ENCODE measurements around the gene ING1.

The ING1 gene

DNA sequence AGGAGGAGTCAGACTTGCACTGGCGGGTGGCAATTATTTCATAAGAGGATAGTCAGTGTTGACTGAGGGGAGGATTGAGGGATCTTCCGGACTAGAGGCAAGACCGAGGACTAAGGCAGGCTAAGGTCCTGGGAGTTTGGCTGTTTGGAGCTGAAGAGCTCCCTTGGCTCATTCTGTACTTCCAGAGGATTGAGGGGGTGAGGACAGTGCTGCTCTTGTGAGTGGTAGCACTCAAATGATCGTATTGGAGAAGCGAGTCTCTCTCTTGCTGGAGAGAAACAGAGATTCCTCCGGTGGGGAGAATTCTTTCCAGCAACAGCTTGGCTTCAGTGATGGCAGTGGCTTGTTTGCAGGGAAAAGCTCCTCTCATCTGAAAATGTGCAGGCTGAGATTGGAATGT, 47.1 kb downstream of the ING1 start:
- Histone ChIP-seq H3K36me3 (ENCODE audit: control insufficient read depth, low read depth, low read length) (no peaks in the 10 kb centered on the region), H3K4me3 (ENCODE audit: low read length) (no peak overlapping the region), H3K4me1 (ENCODE audit: control insufficient read depth, low read depth, low read length) (peaks cover 6% of the 10 kb centered on the region), H3K9me3 (ENCODE audit: control insufficient read depth, low read depth, low read length) (no peaks in the 10 kb centered on the region), H3K27ac (ENCODE audit: low read length) (no peak overlapping the region), H3K9ac (ENCODE audit: low read length) (no peak overlapping the region), H3K27me3 (ENCODE audit: control insufficient read depth, insufficient read depth, low read length) (no peaks in the 10 kb centered on the region)

DNA sequence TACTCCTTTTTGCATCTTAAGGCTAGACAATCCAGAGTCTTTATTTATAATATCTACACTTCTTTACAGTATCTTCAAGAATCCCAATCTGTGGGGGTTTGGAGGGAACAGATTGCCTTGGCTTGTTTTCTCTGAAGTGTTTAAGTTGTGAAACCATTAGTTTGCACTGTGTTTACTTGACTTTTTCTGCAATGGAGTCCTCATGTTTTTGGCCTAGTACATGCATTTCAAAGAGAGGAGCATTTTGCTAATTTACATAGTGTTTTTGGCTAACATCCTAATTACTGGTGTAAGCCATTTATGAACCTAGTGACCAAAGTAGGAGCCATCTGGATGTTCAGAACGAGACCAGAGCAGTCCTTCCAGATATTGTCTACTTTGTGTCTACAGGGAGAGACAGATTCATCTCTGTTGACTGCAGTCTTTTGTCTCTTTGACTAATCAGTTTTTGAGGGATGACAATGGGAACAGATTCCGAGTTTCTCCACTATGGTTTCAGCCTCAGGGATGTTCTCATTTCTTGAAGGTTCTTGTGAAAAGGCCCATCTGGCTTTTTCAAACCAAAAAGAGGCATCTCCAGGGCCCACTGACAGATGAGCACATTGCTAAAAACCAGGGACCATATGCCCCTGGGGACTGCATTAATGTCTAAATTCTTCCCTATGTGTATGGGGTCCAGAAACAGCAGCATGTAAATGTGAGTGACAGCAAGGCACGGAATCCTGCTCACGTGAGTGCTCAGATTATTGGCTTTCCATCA, 53.4 kb downstream of the ING1 start:
- Histone ChIP-seq H3K9ac (ENCODE audit: low read length) (no peak overlapping the region), H3K9me3 (ENCODE audit: control insufficient read depth, low read depth, low read length) (no peaks in the 10 kb centered on the region), H3K4me3 (ENCODE audit: low read length) (no peak overlapping the region), H3K27ac (ENCODE audit: low read length) (no peak overlapping the region), H3K36me3 (ENCODE audit: control insufficient read depth, low read depth, low read length) (no peaks in the 10 kb centered on the region), H3K4me1 (ENCODE audit: control insufficient read depth, low read depth, low read length) (no peaks in the 10 kb centered on the region), H3K27me3 (ENCODE audit: control insufficient read depth, insufficient read depth, low read length) (no peaks in the 10 kb centered on the region)

DNA sequence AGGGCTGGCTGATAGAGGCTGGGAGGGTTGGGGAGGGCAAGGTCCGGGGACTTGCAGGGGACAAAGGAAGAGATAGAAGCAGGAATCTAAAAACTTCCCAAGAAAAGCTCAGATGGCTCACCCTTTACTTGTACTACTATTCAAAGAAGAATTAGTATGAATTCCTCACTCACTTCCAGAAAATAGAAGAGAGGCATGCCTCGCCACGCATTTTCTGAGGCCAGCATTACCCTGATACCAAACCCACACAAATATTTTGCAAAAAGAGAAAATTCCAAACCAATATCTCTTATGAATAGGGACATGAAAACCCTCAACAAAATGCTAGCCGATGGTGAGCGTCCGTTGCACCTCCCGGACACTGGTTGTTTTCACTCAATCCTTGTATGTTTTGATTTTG, 54.0 kb downstream of the ING1 start:
- Histone ChIP-seq H3K27me3 (ENCODE audit: control insufficient read depth, insufficient read depth, low read length) (no peaks in the 10 kb centered on the region), H3K4me1 (ENCODE audit: control insufficient read depth, low read depth, low read length) (no peaks in the 10 kb centered on the region)

DNA sequence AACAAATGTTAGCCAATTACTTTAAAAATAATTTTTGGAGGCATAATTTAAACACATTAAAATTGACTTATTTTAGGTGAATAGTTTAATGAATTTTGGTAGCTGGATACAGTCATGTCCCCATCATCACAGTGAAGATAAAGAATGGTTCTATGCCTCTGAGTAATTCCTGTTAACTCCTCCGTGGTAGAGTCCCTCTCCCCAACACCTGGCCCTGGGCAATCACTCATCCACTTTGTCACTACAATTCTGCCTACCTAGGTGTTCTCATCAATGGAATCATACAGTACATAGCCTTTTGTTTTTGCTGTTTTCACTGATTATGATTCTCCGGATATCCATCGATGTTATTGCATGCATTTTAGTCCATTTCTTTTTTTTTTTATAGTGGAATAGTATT, 55.6 kb downstream of the ING1 start:
- H3K27ac ChIP-seq (ENCODE audit: low read length) = no peak overlapping the region
- H3K36me3 ChIP-seq (ENCODE audit: control insufficient read depth, low read depth, low read length) = no peaks in the 10 kb centered on the region
- no peak overlapping the region for H3K9ac ChIP-seq (ENCODE audit: low read length)
- no peaks in the 10 kb centered on the region for H3K9me3 ChIP-seq (ENCODE audit: control insufficient read depth, low read depth, low read length)
- H3K4me1 ChIP-seq (ENCODE audit: control insufficient read depth, low read depth, low read length) = no peaks in the 10 kb centered on the region
- no peaks in the 10 kb centered on the region for H3K27me3 ChIP-seq (ENCODE audit: control insufficient read depth, insufficient read depth, low read length)
- H3K4me3 ChIP-seq (ENCODE audit: low read length) = no peak overlapping the region

More for the DNA sequence above, 54.0 kb downstream of the ING1 start:
- Histone ChIP-seq H3K9me3 (ENCODE audit: control insufficient read depth, low read depth, low read length) (no peaks in the 10 kb centered on the region), H3K9ac (ENCODE audit: low read length) (no peak overlapping the region), H3K4me3 (ENCODE audit: low read length) (no peak overlapping the region), H3K27ac (ENCODE audit: low read length) (no peak overlapping the region), H3K36me3 (ENCODE audit: control insufficient read depth, low read depth, low read length) (no peaks in the 10 kb centered on the region)

DNA sequence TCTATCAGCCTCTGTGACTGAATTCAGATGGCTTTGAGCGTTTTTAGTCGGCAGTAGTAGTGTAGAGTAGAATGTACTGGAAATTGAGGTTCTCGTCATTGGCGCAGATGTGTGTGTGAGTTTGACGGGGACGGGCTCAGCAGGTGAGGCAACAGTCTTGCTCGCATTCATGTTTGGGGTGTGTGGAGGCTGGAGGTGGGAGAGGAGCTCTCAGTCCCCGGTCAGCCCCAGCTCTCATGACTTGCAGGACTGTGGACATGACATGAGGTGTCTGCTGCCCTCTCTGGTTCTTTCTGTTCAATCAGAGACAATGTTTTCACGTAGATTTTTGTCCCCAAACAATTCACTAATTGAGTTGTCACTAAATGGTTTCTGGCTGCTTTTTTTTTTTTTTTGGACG, 57.2 kb downstream of the ING1 start:
- H3K9me3 ChIP-seq (ENCODE audit: control insufficient read depth, low read depth, low read length) = no peaks in the 10 kb centered on the region
- H3K27me3 ChIP-seq (ENCODE audit: control insufficient read depth, insufficient read depth, low read length) = no peaks in the 10 kb centered on the region
- H3K27ac ChIP-seq (ENCODE audit: low read length) = no peak overlapping the region
- H3K4me1 ChIP-seq (ENCODE audit: control insufficient read depth, low read depth, low read length) = no peaks in the 10 kb centered on the region
- no peaks in the 10 kb centered on the region for H3K36me3 ChIP-seq (ENCODE audit: control insufficient read depth, low read depth, low read length)
- H3K9ac ChIP-seq (ENCODE audit: low read length) = no peak overlapping the region
- no peak overlapping the region for H3K4me3 ChIP-seq (ENCODE audit: low read length)

DNA sequence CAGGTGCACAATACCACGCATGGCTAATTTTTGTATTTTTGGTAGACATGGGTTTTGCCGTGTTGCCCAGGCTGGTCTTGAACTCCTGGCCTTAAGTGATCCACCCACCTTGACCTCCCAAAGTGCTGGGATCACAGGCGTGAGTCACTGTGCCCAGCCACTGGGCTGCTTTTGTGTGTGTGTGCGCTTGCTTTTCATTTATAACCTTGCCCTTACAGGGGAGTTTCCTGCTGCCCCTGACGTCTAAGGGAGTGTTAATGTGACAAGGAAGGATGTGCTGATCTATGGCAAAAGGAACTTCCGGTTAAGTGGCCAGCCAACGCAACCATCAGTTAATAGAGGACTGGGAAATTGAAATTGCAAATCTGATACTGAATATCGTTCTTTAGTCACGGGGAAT, 57.7 kb downstream of the ING1 start:
- no peaks in the 10 kb centered on the region for H3K4me1 ChIP-seq (ENCODE audit: control insufficient read depth, low read depth, low read length)
- H3K9ac ChIP-seq (ENCODE audit: low read length) = no peak overlapping the region
- no peaks in the 10 kb centered on the region for H3K27me3 ChIP-seq (ENCODE audit: control insufficient read depth, insufficient read depth, low read length)
- no peaks in the 10 kb centered on the region for H3K36me3 ChIP-seq (ENCODE audit: control insufficient read depth, low read depth, low read length)
- H3K4me3 ChIP-seq (ENCODE audit: low read length) = no peak overlapping the region
- H3K9me3 ChIP-seq (ENCODE audit: control insufficient read depth, low read depth, low read length) = no peaks in the 10 kb centered on the region
- no peak overlapping the region for H3K27ac ChIP-seq (ENCODE audit: low read length)

DNA sequence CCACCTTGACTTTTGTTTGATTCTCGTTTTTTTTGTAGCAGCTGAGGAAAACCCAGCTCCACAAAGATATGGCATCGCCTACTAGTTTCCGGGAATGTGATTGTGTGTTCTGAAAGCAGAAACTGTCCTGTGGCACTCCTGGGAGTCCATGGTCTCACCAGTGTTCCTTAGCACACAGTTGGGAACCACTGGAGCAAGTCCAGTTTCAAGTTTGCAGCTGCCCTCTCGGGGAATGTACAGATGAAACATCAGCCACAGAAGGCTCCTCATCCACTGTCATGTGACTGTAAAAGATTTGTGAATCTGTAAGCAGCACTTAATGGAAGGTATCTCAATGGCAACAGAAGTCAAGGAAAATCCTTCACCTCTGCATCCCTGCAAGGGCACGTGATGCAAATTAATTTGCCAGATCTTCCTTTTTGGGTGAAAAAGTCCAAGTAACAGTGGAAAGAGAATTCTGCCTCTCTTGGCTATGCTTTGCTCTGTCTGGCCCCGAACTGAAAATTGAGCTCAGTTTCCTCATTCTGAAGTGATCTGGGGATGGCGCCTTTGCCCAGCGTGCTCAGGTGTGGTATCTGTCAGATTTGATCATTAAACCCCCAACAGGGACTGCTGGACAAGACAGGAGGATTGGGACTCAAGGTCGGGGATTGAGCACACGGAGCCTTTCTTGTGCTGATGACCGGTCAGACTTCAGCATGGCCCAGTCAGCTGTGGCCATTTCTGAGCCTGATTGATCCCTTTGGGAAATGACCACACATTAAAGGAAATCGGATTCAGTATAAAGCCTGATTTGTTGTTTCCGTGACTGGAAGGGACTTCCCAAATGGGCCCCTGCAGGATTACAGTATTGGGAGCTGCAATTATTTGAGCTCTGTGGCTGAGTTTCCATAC, 58.8 kb downstream of the ING1 start:
- Histone ChIP-seq H3K27ac (ENCODE audit: low read length) (no peak overlapping the region), H3K4me3 (ENCODE audit: low read length) (no peak overlapping the region), H3K4me1 (ENCODE audit: control insufficient read depth, low read depth, low read length) (no peaks in the 10 kb centered on the region), H3K36me3 (ENCODE audit: control insufficient read depth, low read depth, low read length) (no peaks in the 10 kb centered on the region), H3K9ac (ENCODE audit: low read length) (no peak overlapping the region), H3K9me3 (ENCODE audit: control insufficient read depth, low read depth, low read length) (no peaks in the 10 kb centered on the region), H3K27me3 (ENCODE audit: control insufficient read depth, insufficient read depth, low read length) (no peaks in the 10 kb centered on the region)

Measured in iPS-18a (cell line).